IMR-90 (cell line): ENCODE data around the gene TTC28. TPM values are rescaled to one million over a fixed set of nuclear protein-coding genes. Genes with fewer than 3 reads are reported as not detected.

Experiments used
- ATAC-seq: fragments of 200-7000 bp; cut with Tn5 transposase; 2 replicates; pipeline ENCODE4 v1.9.1; 2020; ENCODE audit warnings: low read depth, mild to moderate bottlenecking, moderate library complexity
- BruUV-seq: library from RNA; stranded (reverse); fragments of 400-500 nt; replicated peaks from 2 replicates; lab custom pipeline; 2021; lab: Mats Ljungman, UMichigan
- CTCF ChIA-PET: fragments of 300-600 bp; formaldehyde crosslinking; extraction: SDS; loops from one replicate; lab custom pipeline; 2021; ENCODE audit warnings: antibody characterized with exemption; lab: Yijun Ruan, JAX
- POLR2A ChIA-PET: fragments of 300-600 bp; sonication (Branson Sonifier 250); formaldehyde crosslinking; loops from one replicate; lab custom pipeline; 2022; ENCODE audit warnings: antibody characterized with exemption; ENCODE audit not compliant: unreplicated experiment; lab: Charles Lee
- DNase-seq: peaks from one replicate; pipeline ENCODE4 v3.0.0; 2013
- H2AFZ ChIP-seq: replicated peaks from 2 replicates; pipeline ENCODE3; 2013; ENCODE audit warnings: low read length, mild to moderate bottlenecking; ENCODE audit not compliant: poor library complexity
- H2AK5ac ChIP-seq: 2 replicates; pipeline ENCODE4 v1.6.1; 2013; ENCODE audit warnings: low read depth, low read length, inconsistent platforms
- H2AK9ac ChIP-seq: replicated peaks from 2 replicates; pipeline ENCODE3; 2013; ENCODE audit warnings: mild to moderate bottlenecking, low read depth, low read length, moderate library complexity; ENCODE audit not compliant: poor library complexity
- H2BK120ac ChIP-seq: 2 replicates; pipeline ENCODE4 v1.6.1; 2013; ENCODE audit warnings: low read depth, low read length, inconsistent platforms
- H2BK15ac ChIP-seq: 3 replicates; pipeline ENCODE4 v1.6.1; 2013; ENCODE audit warnings: low read depth, low read length, inconsistent platforms
- H2BK20ac ChIP-seq: 2 replicates; pipeline ENCODE4 v1.6.1; 2013; ENCODE audit warnings: low read depth, mild to moderate bottlenecking, inconsistent platforms, low read length, moderate library complexity
- H2BK5ac ChIP-seq: 2 replicates; pipeline ENCODE4 v1.6.1; 2013; ENCODE audit warnings: mild to moderate bottlenecking, low read depth, low read length, inconsistent platforms; ENCODE audit not compliant: poor library complexity, severe bottlenecking
- H3K14ac ChIP-seq: replicated peaks from 2 replicates; pipeline ENCODE4 v1.6.1; 2013; ENCODE audit warnings: low read depth, low read length, inconsistent platforms
- H3K18ac ChIP-seq: 2 replicates; pipeline ENCODE4 v1.6.1; 2013; ENCODE audit warnings: low read depth, low read length, control low read depth
- H3K23ac ChIP-seq: 2 replicates; pipeline ENCODE4 v1.6.1; 2013; ENCODE audit warnings: low read depth, low read length, inconsistent platforms
- H3K27ac ChIP-seq: 2 replicates; pipeline ENCODE4 v1.5.1; 2013; ENCODE audit warnings: mild to moderate bottlenecking, control low read depth, low read length; ENCODE audit not compliant: insufficient read depth
- H3K27me3 ChIP-seq: 2 replicates; pipeline ENCODE4 v1.6.1; 2013; ENCODE audit warnings: low read length; ENCODE audit not compliant: control insufficient read depth, insufficient read depth
- H3K36me3 ChIP-seq: 2 replicates; pipeline ENCODE4 v1.6.1; 2013; ENCODE audit warnings: low read length, mixed read lengths; ENCODE audit not compliant: control insufficient read depth, insufficient read depth
- H3K4ac ChIP-seq: 2 replicates; pipeline ENCODE4 v1.6.1; 2013; ENCODE audit warnings: low read depth, low read length, inconsistent platforms
- H3K4me1 ChIP-seq: 2 replicates; pipeline ENCODE4 v1.6.1; 2013; ENCODE audit warnings: low read length, mixed read lengths; ENCODE audit not compliant: control insufficient read depth, insufficient read depth
- H3K4me2 ChIP-seq: 2 replicates; pipeline ENCODE4 v1.6.1; 2013; ENCODE audit warnings: low read depth, mild to moderate bottlenecking, control low read depth, low read length, moderate library complexity
- H3K4me3 ChIP-seq: 2 replicates; pipeline ENCODE4 v1.5.1; 2013; ENCODE audit warnings: low read depth, mild to moderate bottlenecking, control low read depth, low read length, moderate library complexity; ENCODE audit not compliant: insufficient read depth
- H3K56ac ChIP-seq: 2 replicates; pipeline ENCODE4 v1.6.1; 2013; ENCODE audit warnings: low read length, inconsistent platforms; ENCODE audit not compliant: insufficient read depth; ENCODE audit errors: extremely low read depth
- H3K79me1 ChIP-seq, 2 experiments: 2 replicates each; pipeline ENCODE4 v1.6.1; 2013; ENCODE audit warnings: low read length in 2 of 2, inconsistent platforms in 1 of 2, low read depth in 1 of 2
- H3K9ac ChIP-seq: 2 replicates; pipeline ENCODE4 v1.6.1; 2013; ENCODE audit warnings: low read depth, low read length, control low read depth
- H3K9me1 ChIP-seq: 2 replicates; pipeline ENCODE4 v1.6.1; 2013; ENCODE audit warnings: low read length, inconsistent platforms; ENCODE audit not compliant: insufficient read depth
- H3K9me3 ChIP-seq: 2 replicates; pipeline ENCODE4 v1.6.1; 2013; ENCODE audit warnings: low read length; ENCODE audit not compliant: control insufficient read depth, insufficient read depth
- H4K20me1 ChIP-seq: 2 replicates; pipeline ENCODE4 v1.6.1; 2013; ENCODE audit warnings: low read length, inconsistent platforms; ENCODE audit not compliant: insufficient read depth
- H4K5ac ChIP-seq: 2 replicates; pipeline ENCODE4 v1.6.1; 2013; ENCODE audit warnings: mild to moderate bottlenecking, low read depth, low read length, control low read depth
- H4K8ac ChIP-seq, 2 experiments: 2 replicates each; pipeline ENCODE4 v1.6.1; 2013; ENCODE audit warnings: low read depth in 2 of 2, low read length in 2 of 2, control low read depth in 1 of 2, inconsistent platforms in 1 of 2
- H4K91ac ChIP-seq: 2 replicates; pipeline ENCODE4 v1.6.1; 2013; ENCODE audit warnings: low read depth, low read length, inconsistent platforms; ENCODE audit not compliant: insufficient read depth
- FOS ChIP-seq: fragments of 150-350 bp; IDR thresholded peaks from 2 replicates; pipeline ENCODE4 v1.6.1; 2016; ENCODE audit warnings: low read depth, low read length
- NFE2L2 ChIP-seq: fragments of 150-350 bp; IDR thresholded peaks from 2 replicates; pipeline ENCODE4 v1.6.1; 2016; ENCODE audit warnings: low read depth, mild to moderate bottlenecking, low read length
- POLR2A ChIP-seq: IDR thresholded peaks from 2 replicates; pipeline ENCODE4 v1.6.1; 2012; ENCODE audit warnings: mild to moderate bottlenecking, low read depth, low read length
- RAD21 ChIP-seq: IDR thresholded peaks from 2 replicates; pipeline ENCODE4 v1.6.1; 2012; ENCODE audit warnings: low read length, improper control_type of control experiment
- RCOR1 ChIP-seq: IDR thresholded peaks from 2 replicates; pipeline ENCODE4 v1.6.1; 2012; ENCODE audit warnings: mild to moderate bottlenecking, low read length, improper control_type of control experiment; ENCODE audit not compliant: insufficient replicate concordance
- USF2 ChIP-seq: fragments of 150-350 bp; IDR thresholded peaks from 2 replicates; pipeline ENCODE4 v1.6.1; 2017; ENCODE audit warnings: mild to moderate bottlenecking, antibody characterized with exemption, low read length, low read depth
- WGBS, 2 experiments: methylation state at CpG; one replicate each; pipeline versions ENCODE4 v1.1.5 to v1.1.7; 2013; ENCODE audit warnings: missing lambda C conversion rate in 2 of 2; ENCODE audit not compliant: insufficient read length in 1 of 2; ENCODE audit errors: extremely low coverage in 2 of 2; 5-methylcytosine and 5-hydroxymethylcytosine counted together
- dilution Hi-C: fragments of 300-500 bp; cut with HindIII; formaldehyde crosslinking; loops from one replicate; pipeline ENCODE4 v1.14.3; 2018; ENCODE audit warnings: low sequenced_read_pairs; ENCODE audit not compliant: unreplicated experiment
- in situ Hi-C: fragments of 300-500 bp; cut with MboI; formaldehyde crosslinking; loops from 3 replicates; pipeline ENCODE4 v1.14.3; 2019; ENCODE audit warnings: low sequenced_read_pairs, inconsistent platforms, mixed read lengths
- intact Hi-C: fragments of 100-400 bp; cut with micrococcal nuclease; formaldehyde crosslinking; loops from 2 replicates; pipeline ENCODE4 v1.10.0; 2022
- polyA plus RNA-seq, 3 experiments: library from polyadenylated mRNA; depleted of rRNA; stranded (reverse); fragments of >200 nt; gene quantifications; 2 replicates each; pipeline ENCODE4 v1.2.3, GENCODE V29; 2012; ENCODE audit warnings: low replicate concordance in 1 of 3
- total RNA-seq: library from RNA; depleted of rRNA; stranded (reverse); fragments of >200 nt; gene quantifications from 2 replicates; pipeline ENCODE4 v1.2.3, GENCODE V29; 2012

TTC28 gene
- total and polyA plus RNA-seq, 2 of the 4 experiments (the other 2 are of a cell fraction): 5.6 to 13.3 TPM

- Histone ChIP-seq H2BK20ac (no peak overlapping the region), H3K9ac (no peak overlapping the region), H4K20me1 (peaks cover 12% of the 10 kb centered on the region), H2AK9ac (no peak overlapping the region), H4K5ac (no peak overlapping the region), H3K23ac (no peak overlapping the region), H3K4ac (no peak overlapping the region), H3K36me3 (peaks cover 4% of the 10 kb centered on the region; the same call in 1 of the 2 replicates), H3K27me3 (no peaks in the 10 kb centered on the region), H3K4me2 (no peak overlapping the region), H3K4me1 (no peaks in the 10 kb centered on the region), H2BK5ac (no peak overlapping the region), H3K18ac (no peak overlapping the region), H3K27ac (no peak overlapping the region), H4K8ac (no peak overlapping the region), H2BK15ac (no peak overlapping the region), H3K4me3 (no peak overlapping the region), H3K9me1 (no peaks in the 10 kb centered on the region), H3K79me1 (peaks cover 0 to 12% of the 10 kb centered on the region in 2 experiments; a peak in 2 of 4 replicates), H3K9me3 (no peaks in the 10 kb centered on the region), H3K56ac (no peak overlapping the region), H4K91ac (no peak overlapping the region), H3K14ac (no peak overlapping the region), H2BK120ac (no peak overlapping the region), H2AK5ac (no peak overlapping the region), H2AFZ (no peak overlapping the region)
- WGBS, 2 experiments: no CpG with 5 or more reads among the region's 4 CpGs
- no peak for TF ChIP-seq FOS
- TF ChIP-seq USF2: no peak
- no peak for TF ChIP-seq RAD21
- no peak for TF ChIP-seq RCOR1
- TF ChIP-seq NFE2L2: no peak
- TF ChIP-seq POLR2A: no peak
- intact Hi-C loops: no loop called here
- POLR2A ChIA-PET: no interaction called here
- DNase-seq (no peak), ATAC-seq (no peak)
- in situ Hi-C loops: no loop called here
- CTCF ChIA-PET: no interaction called here
- BruUV-seq: no TSS peak
- dilution Hi-C loops: no loop called here
These were observed 30.8 kb downstream of the TTC28 start for GRCh38 chr22:28648792-28649191.
